Activated gamma-delta T cell treated with anti-CD3 and anti-CD28 coated beads, Interleukin-2, amount 50 U/mL, for 16 hours (primary cell): ENCODE results near the gene TMEM9B.
"Not testable (repeated sequence)": the region's sequence is repeated elsewhere in the genome, so short reads cannot be mapped to it uniquely, and the experiment has no call there.

Experiments used
- DNase-seq: peaks from one replicate; pipeline ENCODE4 v3.0.0-alpha.2; 2020; ENCODE audit warnings: low read depth

Gene TMEM9B

GRCh38 chr11:8973121-8973520 is 8.9 kb upstream of the TMEM9B start:
- no peak for DNase-seq

GRCh38 chr11:8971924-8972316 is 7.7 kb upstream of the TMEM9B start:
- DNase-seq: no peak

DNA sequence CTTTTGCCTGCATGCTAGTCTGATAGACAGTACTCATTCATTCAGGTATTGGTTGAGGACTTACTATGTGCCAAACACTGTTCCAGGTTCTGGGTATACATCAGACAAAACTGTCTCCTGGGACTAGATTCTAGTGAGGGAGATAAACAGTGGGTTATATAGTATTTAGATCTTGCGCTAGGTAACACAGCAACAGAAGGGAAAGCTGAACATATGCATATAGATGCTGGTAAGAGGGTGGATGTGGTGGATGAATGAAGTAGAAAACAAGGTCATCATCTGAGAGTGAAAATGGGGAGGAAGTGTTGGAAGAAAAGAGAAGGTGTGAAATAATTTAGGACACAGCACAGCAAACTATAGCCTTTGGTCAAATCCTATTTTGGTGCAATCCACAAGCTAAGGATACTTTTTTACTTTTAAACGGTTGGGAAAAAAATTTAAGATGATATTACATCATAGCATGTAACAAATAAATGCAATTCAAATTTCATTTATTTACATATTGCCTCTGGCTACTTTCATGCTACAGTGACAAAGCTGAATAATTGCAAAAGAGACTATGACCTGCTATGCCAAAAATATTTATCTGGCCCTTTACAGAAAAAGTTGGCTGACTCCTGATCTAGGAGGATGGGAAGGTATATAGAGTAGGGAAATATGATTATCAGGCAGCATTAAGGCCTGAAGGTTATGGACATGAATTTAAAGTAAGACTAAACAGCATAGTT is 7.1 kb upstream of the TMEM9B start:
- DNase-seq: no peak

GRCh38 chr11:8967184-8967583 is 2.9 kb upstream of the TMEM9B start:
- no peak for DNase-seq

- DNase-seq: peak; percentile 62
Observed at GRCh38 chr11:8963569-8964323, 496 bp downstream of the TMEM9B start.

- DNase-seq: no peak
Observed at GRCh38 chr11:8962841-8963240, 1.4 kb downstream of the TMEM9B start.

DNA sequence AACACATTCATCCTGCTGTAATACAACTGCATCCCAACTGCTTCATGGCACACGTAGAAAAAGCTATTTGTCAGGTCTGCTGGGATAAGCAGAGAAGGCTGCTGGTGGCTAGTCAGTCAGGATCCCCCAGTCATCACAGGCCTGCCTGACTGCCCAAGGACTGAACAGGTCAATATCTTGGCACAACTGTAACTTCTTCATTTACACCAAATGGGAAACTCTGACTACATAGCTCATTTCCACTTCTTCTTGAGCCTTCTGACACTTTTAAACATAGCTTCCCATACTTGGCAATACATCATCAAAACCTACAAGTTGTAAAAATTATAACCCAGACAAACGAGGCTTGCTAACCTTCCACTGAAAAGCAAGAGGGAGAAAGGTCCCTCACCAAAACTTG is 2.8 kb downstream of the TMEM9B start:
- DNase-seq: no peak

DNA sequence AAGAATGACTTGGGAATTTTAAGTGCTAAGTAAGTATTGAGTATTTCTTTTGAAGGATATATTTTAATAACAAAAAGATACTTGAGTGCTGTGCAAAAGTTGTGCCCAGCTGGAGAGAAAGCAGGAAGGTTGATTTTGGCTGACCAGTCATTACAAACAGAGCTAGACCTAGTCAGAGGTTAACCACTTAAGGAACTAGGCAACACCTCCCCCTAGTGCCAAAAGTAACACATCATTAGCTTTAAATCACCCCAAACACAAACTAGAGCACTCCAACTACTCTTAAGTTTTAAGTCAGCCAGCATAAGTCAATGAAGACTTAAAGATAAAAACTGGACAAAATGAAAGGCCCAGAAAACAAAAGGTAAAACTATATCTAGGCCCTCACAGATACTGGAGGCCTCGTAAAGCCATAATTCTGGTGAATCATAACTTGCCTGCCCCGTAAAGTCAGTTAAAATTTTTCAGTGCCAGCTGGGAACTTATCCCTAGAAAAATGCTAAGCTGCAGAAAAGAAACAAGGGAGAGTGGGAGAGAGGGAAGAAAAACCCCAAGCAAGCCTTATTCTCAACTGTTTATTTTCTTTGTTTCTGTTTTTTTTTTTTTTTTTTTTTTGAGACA is 4.6 kb downstream of the TMEM9B start:
- no peak for DNase-seq

DNA sequence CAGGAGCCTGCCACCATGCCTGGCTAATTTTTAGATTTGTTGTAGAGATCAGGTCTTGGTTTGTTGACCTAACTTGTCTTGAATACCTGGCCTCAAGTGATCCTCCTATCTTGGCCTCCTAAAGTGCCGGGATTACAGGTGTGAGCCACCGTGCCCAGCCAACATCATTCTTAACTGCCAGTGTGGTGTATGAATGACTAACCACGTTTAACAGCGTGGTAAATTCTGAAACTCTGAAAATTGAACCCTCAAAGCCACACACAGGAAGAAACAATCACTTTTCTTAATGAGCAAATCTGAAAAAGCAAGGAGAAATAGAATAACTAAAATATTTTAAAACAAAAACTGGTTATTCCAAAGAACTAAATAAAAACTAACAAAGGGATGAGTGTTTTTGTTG is 7.4 kb downstream of the TMEM9B start:
- no peak for DNase-seq

DNA sequence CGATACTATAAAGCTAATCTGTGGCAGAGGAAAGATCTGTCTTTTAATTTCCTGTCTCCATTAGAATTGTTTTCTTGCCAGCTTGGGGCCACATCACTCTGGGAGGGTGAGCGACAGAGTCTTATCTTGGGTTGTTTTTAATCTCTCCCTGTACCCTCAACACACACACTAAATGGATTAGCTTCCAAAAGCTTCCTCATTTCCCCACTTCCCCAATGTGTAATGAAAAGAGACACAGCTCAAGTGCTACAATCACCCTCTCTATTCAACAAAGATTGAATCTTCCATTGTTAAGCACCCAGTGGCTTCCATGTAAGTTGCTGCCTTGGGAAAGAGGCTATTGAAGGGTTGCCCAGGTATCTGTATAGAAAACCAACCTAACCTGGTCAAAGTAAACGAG is 15.4 kb downstream of the TMEM9B start:
- DNase-seq: no peak

- DNase-seq: no peak
Observed at GRCh38 chr11:8947230-8947943, 16.9 kb downstream of the TMEM9B start.

DNA sequence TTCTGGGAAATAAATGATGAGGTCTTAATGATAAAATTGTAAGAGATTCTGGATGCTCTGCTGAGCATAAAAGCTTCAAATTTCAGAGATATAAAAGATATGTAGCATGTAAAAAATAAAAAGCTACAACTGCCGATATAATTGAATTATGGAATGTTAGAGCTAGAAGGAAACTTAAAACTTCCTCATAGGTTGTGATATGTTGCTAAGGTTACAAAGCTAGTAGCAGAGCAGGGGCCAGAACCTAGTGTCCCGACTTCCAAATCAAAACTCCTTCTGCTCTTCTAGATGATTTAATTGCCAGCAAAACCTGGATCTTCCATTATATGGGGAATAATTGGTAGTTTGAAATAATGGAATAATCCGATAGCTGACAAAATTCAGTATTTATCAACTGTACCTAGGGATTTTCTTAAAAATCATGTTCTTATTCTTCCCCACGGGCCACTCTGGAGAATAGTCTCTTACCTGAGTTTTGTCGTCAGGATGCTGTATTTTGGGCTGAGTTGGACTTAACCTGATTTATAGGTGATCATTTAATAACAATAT is 21.6 kb downstream of the TMEM9B start, which contains the start of gene ASCL3:
Gene ASCL3, minus strand, starts transcription at position 499 of the 549 bp plus-strand sequence. CDS start 4,855 bp downstream, outside the sequence.
- DNase-seq: no peak

- no peak for DNase-seq
Observed at GRCh38 chr11:8941341-8942103, 22.7 kb downstream of the TMEM9B start.

DNA sequence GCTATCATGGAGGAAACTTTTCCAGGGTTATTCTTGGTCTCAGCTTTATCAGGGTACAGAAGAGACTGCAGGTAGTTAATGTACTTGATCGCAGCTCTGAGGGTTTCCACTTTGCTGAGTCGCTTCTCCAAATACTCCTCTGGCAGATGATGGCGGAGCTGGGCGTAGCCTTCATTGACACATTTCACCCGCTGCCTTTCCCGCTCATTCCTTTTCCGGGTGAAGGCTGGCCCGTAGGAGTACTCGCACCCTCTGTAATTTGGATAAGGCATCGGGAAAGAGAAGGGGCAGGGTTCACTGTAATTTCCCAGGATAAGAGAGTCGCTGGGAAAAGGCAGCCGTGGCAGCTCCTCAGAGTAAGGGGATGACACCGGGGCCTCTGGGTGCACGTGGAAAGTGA is 26.6 kb downstream of the TMEM9B start:
- DNase-seq: no peak

DNA sequence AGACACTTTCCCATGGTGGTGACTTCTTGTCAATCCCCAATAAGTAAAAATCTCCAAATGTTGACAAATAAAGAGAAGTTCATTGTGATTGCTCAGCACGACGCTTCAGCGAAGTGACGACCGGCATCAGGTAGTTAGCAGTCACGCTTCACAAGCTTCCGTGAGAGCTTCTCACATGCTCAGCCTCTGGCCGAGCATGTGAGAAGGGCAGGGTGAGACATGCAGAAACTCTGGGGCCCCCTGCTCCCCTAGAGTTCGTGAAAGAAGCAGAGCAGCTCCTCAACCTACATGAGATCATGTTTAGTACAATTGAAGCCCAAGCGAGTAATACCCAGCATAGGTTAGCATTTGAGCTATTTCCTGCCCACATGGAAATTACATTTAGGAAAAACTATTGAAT is 27.1 kb downstream of the TMEM9B start:
- DNase-seq: no peak

GRCh38 chr11:8935789-8936188 is 28.5 kb downstream of the TMEM9B start:
- DNase-seq: not testable (repeated sequence)

GRCh38 chr11:8934742-8935488 is 29.3 kb downstream of the TMEM9B start:
- no peak for DNase-seq

DNA sequence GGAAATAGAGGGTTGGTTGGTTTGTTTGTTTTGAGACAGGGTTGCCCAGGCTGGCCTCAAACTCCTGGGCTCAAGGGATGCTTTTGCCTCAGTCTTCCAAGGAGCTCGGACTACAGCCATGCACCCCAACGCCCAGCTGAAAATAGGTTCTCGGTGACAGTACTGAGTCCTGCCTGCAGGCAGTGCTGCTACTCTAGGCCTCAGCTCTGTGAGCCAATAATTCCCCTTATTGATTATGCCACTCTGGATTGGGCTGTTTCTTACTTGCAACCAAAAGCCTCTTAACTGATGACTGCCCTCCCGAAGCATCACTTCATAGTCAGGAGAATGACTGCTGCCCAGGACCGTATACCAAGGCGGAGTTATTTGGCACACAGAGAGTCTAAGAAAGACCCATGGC is 30.3 kb downstream of the TMEM9B start:
- DNase-seq: no peak

DNA sequence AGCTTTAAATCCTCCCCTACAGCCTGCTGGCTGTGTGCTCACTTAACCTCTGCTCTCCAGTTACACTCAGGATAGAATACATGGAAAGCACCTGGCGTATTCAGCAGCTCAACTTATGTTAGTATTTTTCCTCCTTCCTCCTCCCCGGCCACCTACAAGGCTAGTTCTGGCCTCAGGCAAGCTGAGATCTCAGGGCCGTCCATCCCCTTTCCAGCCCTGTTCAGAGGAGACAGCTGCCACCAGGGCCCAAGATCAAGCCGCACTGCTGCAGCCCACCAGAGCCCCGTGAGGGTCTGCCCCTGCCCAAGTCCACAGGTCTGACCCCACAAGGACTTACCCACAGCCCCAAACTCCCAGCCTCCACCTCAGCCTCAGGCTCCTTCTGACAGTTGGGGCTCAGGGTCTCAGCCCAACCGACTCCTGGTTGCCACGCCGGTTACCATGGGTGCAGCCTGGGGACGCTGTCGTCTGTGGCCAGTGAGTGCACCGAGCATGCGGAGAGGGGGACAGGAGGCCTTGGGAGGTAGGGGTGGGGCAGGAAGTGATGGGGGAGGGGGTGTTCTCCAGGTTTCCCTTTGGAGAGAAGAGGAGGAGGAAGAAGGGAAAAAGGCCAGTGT is 31.6 kb downstream of the TMEM9B start, which contains the start of gene C11orf16:
Gene C11orf16, minus strand, starts transcription at position 384 of the 617 bp plus-strand sequence. CDS start 639 bp downstream, outside the sequence.
- DNase-seq: no peak
